ENCODE results near the gene KCNS3.

KCNS3 gene

GRCh38 chr2:17850151-17850550 is 28.3 kb upstream of the KCNS3 start:
- TF ChIP-seq SNAI2 (CRISPR knock-in tag; IDR thresholded peaks at IDR 0.05): no peak
- ATAC-seq: no peak

- peak; percentile 90 for ATAC-seq
- TF ChIP-seq ZNF70 (CRISPR knock-in tag; IDR thresholded peaks at IDR 0.05) (no peak), ZFP30 (CRISPR knock-in tag; IDR thresholded peaks at IDR 0.05) (no peak), PATZ1 (CRISPR knock-in tag; IDR thresholded peaks at IDR 0.05; ENCODE audit: borderline replicate concordance) (no peak), TOX (CRISPR knock-in tag; IDR thresholded peaks at IDR 0.05; ENCODE audit: borderline replicate concordance) (no peak), ESRRG (CRISPR knock-in tag; IDR thresholded peaks at IDR 0.05) (no peak)
- TF ChIP-seq, protein P1, sequence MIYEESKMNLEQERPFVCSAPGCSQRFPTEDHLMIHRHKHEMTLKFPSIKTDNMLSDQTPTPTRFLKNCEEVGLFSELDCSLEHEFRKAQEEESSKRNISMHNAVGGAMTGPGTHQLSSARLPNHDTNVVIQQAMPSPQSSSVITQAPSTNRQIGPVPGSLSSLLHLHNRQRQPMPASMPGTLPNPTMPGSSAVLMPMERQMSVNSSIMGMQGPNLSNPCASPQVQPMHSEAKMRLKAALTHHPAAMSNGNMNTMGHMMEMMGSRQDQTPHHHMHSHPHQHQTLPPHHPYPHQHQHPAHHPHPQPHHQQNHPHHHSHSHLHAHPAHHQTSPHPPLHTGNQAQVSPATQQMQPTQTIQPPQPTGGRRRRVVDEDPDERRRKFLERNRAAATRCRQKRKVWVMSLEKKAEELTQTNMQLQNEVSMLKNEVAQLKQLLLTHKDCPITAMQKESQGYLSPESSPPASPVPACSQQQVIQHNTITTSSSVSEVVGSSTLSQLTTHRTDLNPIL (CRISPR knock-in tag; IDR thresholded peaks at IDR 0.05; ENCODE audit: low read depth): no peak
- TF ChIP-seq, protein P2, sequence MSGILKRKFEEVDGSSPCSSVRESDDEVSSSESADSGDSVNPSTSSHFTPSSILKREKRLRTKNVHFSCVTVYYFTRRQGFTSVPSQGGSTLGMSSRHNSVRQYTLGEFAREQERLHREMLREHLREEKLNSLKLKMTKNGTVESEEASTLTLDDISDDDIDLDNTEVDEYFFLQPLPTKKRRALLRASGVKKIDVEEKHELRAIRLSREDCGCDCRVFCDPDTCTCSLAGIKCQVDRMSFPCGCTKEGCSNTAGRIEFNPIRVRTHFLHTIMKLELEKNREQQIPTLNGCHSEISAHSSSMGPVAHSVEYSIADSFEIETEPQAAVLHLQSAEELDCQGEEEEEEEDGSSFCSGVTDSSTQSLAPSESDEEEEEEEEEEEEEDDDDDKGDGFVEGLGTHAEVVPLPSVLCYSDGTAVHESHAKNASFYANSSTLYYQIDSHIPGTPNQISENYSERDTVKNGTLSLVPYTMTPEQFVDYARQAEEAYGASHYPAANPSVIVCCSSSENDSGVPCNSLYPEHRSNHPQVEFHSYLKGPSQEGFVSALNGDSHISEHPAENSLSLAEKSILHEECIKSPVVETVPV (CRISPR knock-in tag; IDR thresholded peaks at IDR 0.05): no peak
These were observed 26.5 kb upstream of the KCNS3 start for GRCh38 chr2:17851731-17852585.

GRCh38 chr2:17853799-17854198 is 24.7 kb upstream of the KCNS3 start:
- TF ChIP-seq TSHZ2 (CRISPR knock-in tag; IDR thresholded peaks at IDR 0.05) (no peak), TCF4 (CRISPR knock-in tag; IDR thresholded peaks at IDR 0.05; ENCODE audit: borderline replicate concordance) (no peak), POU6F1 (CRISPR knock-in tag; IDR thresholded peaks at IDR 0.05; ENCODE audit: borderline replicate concordance, low read depth) (no peak), ZFP3 (CRISPR knock-in tag; IDR thresholded peaks at IDR 0.05) (no peak), ZNF8 (CRISPR knock-in tag; IDR thresholded peaks at IDR 0.05) (no peak), BACH2 (CRISPR knock-in tag; IDR thresholded peaks at IDR 0.05; ENCODE audit: borderline replicate concordance) (no peak), ZNF565 (CRISPR knock-in tag; conservative IDR thresholded peaks at IDR 0.05; ENCODE audit: low read depth) (no peak), GLIS3 (CRISPR knock-in tag; IDR thresholded peaks at IDR 0.05) (no peak), ISL1 (CRISPR knock-in tag; IDR thresholded peaks at IDR 0.05) (no peak), ESRRG (CRISPR knock-in tag; IDR thresholded peaks at IDR 0.05) (no peak), ZNF70 (CRISPR knock-in tag; IDR thresholded peaks at IDR 0.05) (no peak)
- TF ChIP-seq, protein P2 (CRISPR knock-in tag; IDR thresholded peaks at IDR 0.05): no peak
- no peak for ATAC-seq

Measured in SK-N-SH treated with all-trans-retinoic acid at 6 μM for 48 hours (cell line).